H1 (cell line): ENCODE measurements around the gene F11. TPM values are rescaled to one million over a fixed set of nuclear protein-coding genes. Genes with fewer than 3 reads are reported as not detected.

Source experiments
- CTCF ChIA-PET: fragments of 300-600 bp; sonication (Branson Sonifier 250); formaldehyde crosslinking; loops from one replicate; lab custom pipeline; 2021; ENCODE audit not compliant: partially characterized antibody; lab: Charles Lee
- POLR2A ChIA-PET: fragments of 300-600 bp; sonication (Branson Sonifier 250); formaldehyde crosslinking; loops from one replicate; lab custom pipeline; 2021; ENCODE audit warnings: inconsistent platforms; ENCODE audit not compliant: partially characterized antibody; lab: Charles Lee
- DNase-seq, 2 experiments: peaks; one replicate each; pipeline versions ENCODE4 v3.0.0 to v3.0.0-alpha.2; 2010 to 2022; ENCODE audit warnings: low spot score in 2 of 2, low read depth in 1 of 2, mixed read lengths in 1 of 2
- FAIRE-seq: peaks from 2 replicates; lab custom pipeline; 2011; peaks lifted over from hg19 to GRCh38; lab: Jason Lieb, UNC
- H2AFZ ChIP-seq: 2 replicates; pipeline ENCODE4 v1.8.1; 2012; ENCODE audit warnings: low read length, inconsistent platforms
- H2AK5ac ChIP-seq: 2 replicates; pipeline ENCODE4 v1.6.1; 2013; ENCODE audit warnings: low read depth, low read length
- H2BK120ac ChIP-seq: replicated peaks from 2 replicates; pipeline ENCODE3; 2013; ENCODE audit warnings: low read depth, low read length, inconsistent platforms
- H2BK12ac ChIP-seq: 2 replicates; pipeline ENCODE4 v1.6.1; 2013; ENCODE audit warnings: low read depth, low read length
- H2BK15ac ChIP-seq: 2 replicates; pipeline ENCODE4 v1.6.1; 2013; ENCODE audit warnings: low read length
- H2BK20ac ChIP-seq: 2 replicates; pipeline ENCODE4 v1.6.1; 2013; ENCODE audit warnings: low read length
- H2BK5ac ChIP-seq: 2 replicates; pipeline ENCODE4 v1.6.1; 2013; ENCODE audit warnings: low read depth, low read length
- H3K14ac ChIP-seq: 2 replicates; pipeline ENCODE4 v1.6.1; 2013; ENCODE audit warnings: inconsistent platforms; ENCODE audit not compliant: insufficient read length
- H3K18ac ChIP-seq: 2 replicates; pipeline ENCODE4 v1.6.1; 2013; ENCODE audit warnings: low read length; ENCODE audit errors: extremely low read depth
- H3K23ac ChIP-seq: 2 replicates; pipeline ENCODE4 v1.6.1; 2013; ENCODE audit warnings: inconsistent platforms; ENCODE audit not compliant: insufficient read length
- H3K23me2 ChIP-seq: 2 replicates; pipeline ENCODE4 v1.6.1; 2013; ENCODE audit warnings: low read depth, low read length
- H3K27ac ChIP-seq: 2 replicates; pipeline ENCODE4 v1.6.1; 2011; ENCODE audit warnings: low read depth, low read length, inconsistent platforms
- H3K27me3 ChIP-seq, 4 experiments: replicated peaks in 1 of 4; 1 replicate in 1 of 4; 2 replicates in 3 of 4; pipeline versions ENCODE4 v1.6.1 to v1.8.1; 2011 to 2013; ENCODE audit warnings: low read length in 3 of 4, mild to moderate bottlenecking in 3 of 4, inconsistent platforms in 2 of 4, mixed read lengths in 2 of 4, moderate library complexity in 1 of 4; ENCODE audit not compliant: control insufficient read depth in 3 of 4, insufficient read depth in 3 of 4; ENCODE audit errors: extremely low read depth in 1 of 4
- H3K36me3 ChIP-seq, 4 experiments: 2 replicates each; pipeline versions ENCODE4 v1.6.1 to v1.8.1; 2011 to 2013; ENCODE audit warnings: mild to moderate bottlenecking in 4 of 4, low read length in 3 of 4, moderate library complexity in 2 of 4, control low read depth in 1 of 4, inconsistent platforms in 1 of 4; ENCODE audit not compliant: insufficient read depth in 4 of 4, control insufficient read depth in 2 of 4
- H3K4ac ChIP-seq: replicated peaks from 2 replicates; pipeline ENCODE3; 2013; ENCODE audit warnings: low read length, low read depth, mixed read lengths, inconsistent platforms; ENCODE audit not compliant: insufficient read length
- H3K4me1 ChIP-seq, 4 experiments: replicated peaks in 1 of 4; 1 replicate in 1 of 4; 2 replicates in 3 of 4; pipeline versions ENCODE4 v1.6.1 to v1.8.1; 2011 to 2013; ENCODE audit warnings: low read length in 3 of 4, inconsistent platforms in 2 of 4, mixed read lengths in 1 of 4; ENCODE audit not compliant: insufficient read depth in 4 of 4, control insufficient read depth in 3 of 4
- H3K4me2 ChIP-seq, 2 experiments: 2 replicates each; pipeline versions ENCODE4 v1.6.1 to v1.8.1; 2011 to 2013; ENCODE audit warnings: low read depth in 2 of 2, low read length in 2 of 2, control low read depth in 1 of 2, inconsistent platforms in 1 of 2, mild to moderate bottlenecking in 1 of 2; ENCODE audit not compliant: insufficient read depth in 1 of 2
- H3K4me3 ChIP-seq, 4 experiments: fragments of 200-600, 300-600 bp in 1 of 4; sonication (generic), shearing (Covaris generic), sonication (Bioruptor Twin) in 1 of 4; 2 replicates each; pipeline versions ENCODE4 v1.5.1 to v1.8.1; 2011 to 2016; ENCODE audit warnings: low read length in 4 of 4, low read depth in 3 of 4, control low read depth in 2 of 4, inconsistent platforms in 2 of 4, mild to moderate bottlenecking in 2 of 4, mixed read lengths in 1 of 4, moderate library complexity in 1 of 4; ENCODE audit not compliant: insufficient read depth in 2 of 4; ENCODE audit errors: extremely low read depth in 1 of 4
- H3K56ac ChIP-seq: replicated peaks from 2 replicates; pipeline ENCODE3; 2013; ENCODE audit warnings: low read depth, mild to moderate bottlenecking, mixed read lengths, low read length, inconsistent platforms; ENCODE audit not compliant: insufficient read length
- H3K79me1 ChIP-seq: 2 replicates; pipeline ENCODE4 v1.6.1; 2013; ENCODE audit warnings: low read depth, low read length, control low read depth
- H3K79me2 ChIP-seq, 2 experiments: 2 replicates each; pipeline versions ENCODE4 v1.6.1 to v1.8.1; 2012 to 2013; ENCODE audit warnings: low read length in 2 of 2, mild to moderate bottlenecking in 2 of 2, inconsistent platforms in 1 of 2; ENCODE audit not compliant: insufficient read depth in 2 of 2, control insufficient read depth in 1 of 2
- H3K9ac ChIP-seq, 4 experiments: replicated peaks in 1 of 4; 1 replicate in 1 of 4; 2 replicates in 3 of 4; pipeline versions ENCODE4 v1.6.1 to v1.8.1; 2011 to 2013; ENCODE audit warnings: low read depth in 3 of 4, low read length in 3 of 4, control low read depth in 2 of 4, mild to moderate bottlenecking in 2 of 4, moderate library complexity in 2 of 4, inconsistent platforms in 1 of 4; ENCODE audit errors: extremely low read depth in 1 of 4
- H3K9me3 ChIP-seq, 2 experiments: 2 replicates each; pipeline versions ENCODE4 v1.6.1 to v1.8.1; 2012 to 2013; ENCODE audit warnings: mild to moderate bottlenecking in 2 of 2, moderate library complexity in 2 of 2, control low read depth in 1 of 2, inconsistent platforms in 1 of 2, low read depth in 1 of 2, low read length in 1 of 2, mixed read lengths in 1 of 2; ENCODE audit not compliant: insufficient read depth in 2 of 2
- H4K20me1 ChIP-seq, 2 experiments: replicated peaks in 1 of 2; 2 replicates each; pipeline versions ENCODE3 to v1.8.1; 2011 to 2013; ENCODE audit warnings: inconsistent platforms in 2 of 2, low read length in 2 of 2, mild to moderate bottlenecking in 1 of 2; ENCODE audit not compliant: insufficient read depth in 2 of 2, control insufficient read depth in 1 of 2
- H4K5ac ChIP-seq: 2 replicates; pipeline ENCODE4 v1.6.1; 2013; ENCODE audit warnings: low read length, low read depth, mixed read lengths, inconsistent platforms; ENCODE audit not compliant: insufficient read length
- H4K8ac ChIP-seq: 2 replicates; pipeline ENCODE4 v1.8.0; 2013; ENCODE audit warnings: mild to moderate bottlenecking, moderate library complexity, low read length, inconsistent platforms; ENCODE audit not compliant: insufficient read depth; ENCODE audit errors: extremely low read depth
- H4K91ac ChIP-seq: replicated peaks from 2 replicates; pipeline ENCODE3; 2013; ENCODE audit warnings: low read length, mixed read lengths, inconsistent platforms; ENCODE audit not compliant: insufficient read length
- ASH2L ChIP-seq: fragments of 200-600, 300-600 bp; sonication (generic); IDR thresholded peaks from one replicate; pipeline ENCODE4 v1.7.1; 2017; ENCODE audit warnings: low read length
- CBX5 ChIP-seq: fragments of 300-800, 300-1000 bp; sonication (generic); IDR thresholded peaks from 2 replicates; pipeline ENCODE4 v1.7.1; 2016; ENCODE audit warnings: antibody characterized with exemption, low read length, low read depth
- CTCF ChIP-seq, 3 experiments: IDR thresholded peaks; 1 replicate in 2 of 3; 2 replicates in 1 of 3; pipeline versions ENCODE4 v1.5.1 to v1.6.1; 2011; ENCODE audit warnings: low read length in 3 of 3, mild to moderate bottlenecking in 3 of 3, inconsistent platforms in 2 of 3, low read depth in 1 of 3, moderate library complexity in 1 of 3; ENCODE audit not compliant: insufficient read depth in 1 of 3; ENCODE audit errors: control extremely low read depth in 1 of 3
- EZH2 ChIP-seq: fragments of 200-600 bp; sonication (generic); IDR thresholded peaks from 2 replicates; pipeline ENCODE4 v1.7.1; 2012; ENCODE audit warnings: low read depth, mild to moderate bottlenecking, moderate library complexity, low read length, inconsistent platforms; ENCODE audit not compliant: severe bottlenecking
- GABPA ChIP-seq: IDR thresholded peaks from 2 replicates; pipeline ENCODE4 v1.6.1; 2011; ENCODE audit warnings: mild to moderate bottlenecking, low read length, moderate library complexity, borderline replicate concordance; ENCODE audit not compliant: insufficient read depth
- JUND ChIP-seq: IDR thresholded peaks from 2 replicates; pipeline ENCODE4 v1.6.1; 2011; ENCODE audit warnings: mild to moderate bottlenecking, improper control_type of control experiment, low read length
- RNF2 ChIP-seq: fragments of 200-900, 300-1000 bp; sonication (generic); IDR thresholded peaks from 2 replicates; pipeline ENCODE4 v1.7.1; 2016; ENCODE audit warnings: borderline replicate concordance, low read depth, mild to moderate bottlenecking, antibody characterized with exemption, low read length; ENCODE audit not compliant: poor library complexity, severe bottlenecking; ENCODE audit errors: missing control alignments
- SIN3A ChIP-seq, 2 experiments: IDR thresholded peaks in 1 of 2; conservative IDR thresholded peaks in 1 of 2; 2 replicates each; pipeline ENCODE4 v1.6.1; 2011 to 2012; ENCODE audit warnings: low read length in 2 of 2, improper control_type of control experiment in 1 of 2, low read depth in 1 of 2, mild to moderate bottlenecking in 1 of 2
- ZNF274 ChIP-seq: IDR thresholded peaks from 2 replicates; pipeline ENCODE4 v1.7.0; 2012; ENCODE audit warnings: low read length, borderline replicate concordance; ENCODE audit errors: extremely low read depth
- WGBS, 2 experiments: shearing (Covaris generic) in 1 of 2; methylation state at CpG; one replicate each; pipeline versions ENCODE4 v1.1.6 to v1.1.7; 2013 to 2015; ENCODE audit warnings: low lambda C conversion rate in 2 of 2, mixed read lengths in 2 of 2, inconsistent platforms in 1 of 2, low coverage in 1 of 2, missing lambda C conversion rate in 1 of 2; ENCODE audit not compliant: insufficient replicate concordance in 2 of 2, insufficient coverage in 1 of 2, insufficient read length in 1 of 2; ENCODE audit errors: extremely low coverage in 1 of 2, missing lambda C conversion rate in 1 of 2; 5-methylcytosine and 5-hydroxymethylcytosine counted together
- polyA plus RNA-seq, 7 experiments: library from polyadenylated mRNA; depleted of rRNA in 3 of 7; stranded (reverse) in 5 of 7; unstranded in 2 of 7; fragments of >200 nt in 5 of 7; fragments of 200-250 nt in 2 of 7; gene quantifications; 1 replicate in 5 of 7; 2 replicates in 1 of 7; 4 replicates in 1 of 7; pipeline versions ENCODE4 v1.2.1 to v1.2.3, GENCODE V29; 2011 to 2013; ENCODE audit warnings: missing spikeins in 2 of 7, mixed read lengths in 2 of 7
- total RNA-seq: library from RNA; stranded (reverse); fragmentation: NEBNext Ultra II Directional; extraction: Animal tissue kit (Norgen Biotek cat#: 25700); gene quantifications from 2 replicates; pipeline ENCODE4 v1.2.1, GENCODE V29; 2021

F11 gene
- total and polyA plus RNA-seq, 2 of the 8 experiments (the other 6 are each of a cell fraction or from before 2014, with no cell fraction given): 0.27 to 0.99 TPM

GRCh38 chr4:186228514-186228894 lies 37.5 kb upstream of the F11 start:
- no peak overlapping the region for H2BK12ac ChIP-seq
- H2BK5ac ChIP-seq: no peak overlapping the region
- FAIRE-seq: no peak
- peaks cover 0 to 8% (median 0%) of the 10 kb centered on the region in 4 experiments; a peak in 2 of 7 replicates for H3K4me1 ChIP-seq
- H2BK15ac ChIP-seq: no peak overlapping the region
- peaks cover 13 to 20% of the 10 kb centered on the region in 2 experiments for H3K9me3 ChIP-seq
- no peaks in the 10 kb centered on the region for H3K27me3 ChIP-seq
- CTCF ChIA-PET: interaction anchor here (0.6 to 2.1 kb wide), 3 partner anchors 10 to 27 kb away, joined by 3 to 7 read pairs (median 3); no protein-coding TSS in a partner anchor
- H2AK5ac ChIP-seq: no peak overlapping the region
- WGBS, 2 experiments: 98% methylated on average over 2 of the region's 2 CpGs; no CpG with 5 or more reads in 1 of the 2 experiments
- no peak overlapping the region for H4K8ac ChIP-seq
- H3K14ac ChIP-seq: no peak overlapping the region
- H3K4me3 ChIP-seq: no peak overlapping the region
- no peak overlapping the region for H2AFZ ChIP-seq
- H3K4ac ChIP-seq: no peak overlapping the region
- no peak overlapping the region for H2BK120ac ChIP-seq
- H3K18ac ChIP-seq: no peak overlapping the region
- H3K23ac ChIP-seq: no peak overlapping the region
- no peaks in the 10 kb centered on the region for H4K20me1 ChIP-seq
- no peak overlapping the region for H3K56ac ChIP-seq
- no peak overlapping the region for H4K91ac ChIP-seq
- no peak overlapping the region for H3K9ac ChIP-seq
- H3K36me3 ChIP-seq: no peaks in the 10 kb centered on the region
- no peak overlapping the region for H3K4me2 ChIP-seq
- no peaks in the 10 kb centered on the region for H3K79me2 ChIP-seq
- no peak for DNase-seq
- no peaks in the 10 kb centered on the region; the same call in 1 of the 2 replicates for H3K23me2 ChIP-seq
- no peaks in the 10 kb centered on the region for H3K79me1 ChIP-seq
- no peak overlapping the region for H2BK20ac ChIP-seq
- H4K5ac ChIP-seq: no peak overlapping the region
- POLR2A ChIA-PET: interaction anchor here (2.0 kb wide), 1 partner anchor 13 kb away, joined by 7 read pairs; no protein-coding TSS in a partner anchor
- no peak overlapping the region for H3K27ac ChIP-seq
- TF ChIP-seq JUND: no peak
- TF ChIP-seq ASH2L: no peak
- TF ChIP-seq RNF2: no peak
- TF ChIP-seq CBX5: no peak
- no peak for TF ChIP-seq EZH2
- no peak for TF ChIP-seq SIN3A (conservative IDR thresholded peaks at IDR 0.05 in 1 of 2, IDR thresholded peaks at IDR 0.05 in 1 of 2; ENCODE audit: low read depth in 1 of 2, low read length in 2 of 2)
- TF ChIP-seq CTCF (IDR thresholded peaks at IDR 0.05; ENCODE audit: control extremely low read depth in 1 of 3, insufficient read depth in 1 of 3, low read depth in 1 of 3, low read length in 3 of 3): no peak
- TF ChIP-seq ZNF274: no peak
- no peak for TF ChIP-seq GABPA
